NCI-H2171 treated with DMSO at 0.1 percent for 48 hours (cell line): ENCODE measurements around the gene FLT1.
A peak's percentile ranks its signal among the peaks of the same experiment; 100 is the strongest.

ENCODE experiments used
- DNase-seq: peaks from one replicate; lab custom pipeline; 2025; lab: John Stamatoyannopoulos, UW

Gene FLT1

GRCh38 chr13:28485551-28485950, 9.4 kb downstream of the FLT1 start:
- no peak for DNase-seq

- DNase-seq: no peak
Observed at GRCh38 chr13:28485097-28485496, 9.8 kb downstream of the FLT1 start.

DNA sequence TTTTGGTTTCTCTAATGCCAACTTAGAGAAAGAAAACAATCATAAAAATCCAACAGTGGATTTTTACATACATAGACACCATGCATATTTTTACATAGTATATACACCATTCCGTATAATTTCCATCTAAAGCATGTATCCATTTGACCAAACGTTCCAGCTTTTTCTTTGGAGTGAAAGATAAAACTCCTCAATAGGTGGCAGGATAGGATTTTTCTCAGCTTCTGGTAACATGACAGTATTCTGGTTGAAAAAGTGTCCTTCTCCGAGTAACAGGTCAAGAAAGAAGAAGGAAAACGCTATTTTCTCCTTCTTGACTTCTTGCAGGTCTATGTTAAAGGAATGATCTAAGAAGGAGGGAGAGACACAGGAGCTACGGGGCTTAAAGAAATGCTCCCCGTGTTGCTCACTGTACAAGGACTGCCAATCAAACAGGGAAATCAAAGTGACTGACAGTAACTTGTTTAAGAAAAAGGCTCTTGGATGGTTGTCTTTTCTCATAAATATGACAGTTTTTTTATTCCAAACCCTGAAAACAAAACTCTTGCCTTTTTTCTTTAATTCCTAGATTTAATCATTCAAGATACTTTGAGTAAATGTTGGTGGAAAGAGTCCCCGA, 11.5 kb downstream of the FLT1 start:
- DNase-seq: no peak

DNA sequence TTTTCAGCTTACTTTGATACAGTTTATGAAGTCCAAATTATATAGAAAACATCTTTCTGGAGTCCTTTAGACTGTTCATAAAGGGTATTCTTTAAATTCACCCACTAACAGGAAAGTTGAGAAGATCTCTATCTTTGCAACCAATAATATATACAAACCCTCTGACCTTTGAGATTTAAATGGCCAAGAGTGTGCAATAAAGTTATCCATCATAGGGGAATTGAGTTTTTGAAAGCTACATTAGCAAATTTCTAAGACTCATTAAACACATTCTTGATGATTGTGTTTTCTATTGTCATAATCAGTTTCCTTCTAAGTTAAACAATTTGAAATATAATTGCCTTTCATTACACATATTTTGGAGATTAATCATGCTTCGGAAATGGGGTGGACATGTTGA, 15.9 kb downstream of the FLT1 start:
- no peak for DNase-seq

DNA sequence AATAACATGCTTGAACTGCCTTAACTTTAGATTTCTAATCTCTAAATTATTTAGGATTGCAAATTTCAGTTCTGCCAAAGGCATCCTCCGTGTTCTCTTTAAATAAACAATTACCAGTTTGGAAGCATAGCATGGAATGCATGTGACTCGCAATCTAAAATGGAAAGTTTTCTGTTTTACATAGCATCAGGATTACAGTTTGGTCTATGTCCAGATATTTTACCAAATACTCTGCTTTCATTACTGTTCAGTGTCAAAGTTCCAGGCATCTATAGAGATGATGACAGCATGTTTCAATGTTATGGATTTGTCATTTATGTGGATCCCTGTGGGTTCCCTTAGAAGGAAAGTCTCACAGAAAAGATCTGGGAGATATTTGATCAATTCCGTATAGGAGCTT, 16.8 kb downstream of the FLT1 start:
- no peak for DNase-seq

GRCh38 chr13:28477709-28477973, 17.3 kb downstream of the FLT1 start:
- no peak for DNase-seq

DNA sequence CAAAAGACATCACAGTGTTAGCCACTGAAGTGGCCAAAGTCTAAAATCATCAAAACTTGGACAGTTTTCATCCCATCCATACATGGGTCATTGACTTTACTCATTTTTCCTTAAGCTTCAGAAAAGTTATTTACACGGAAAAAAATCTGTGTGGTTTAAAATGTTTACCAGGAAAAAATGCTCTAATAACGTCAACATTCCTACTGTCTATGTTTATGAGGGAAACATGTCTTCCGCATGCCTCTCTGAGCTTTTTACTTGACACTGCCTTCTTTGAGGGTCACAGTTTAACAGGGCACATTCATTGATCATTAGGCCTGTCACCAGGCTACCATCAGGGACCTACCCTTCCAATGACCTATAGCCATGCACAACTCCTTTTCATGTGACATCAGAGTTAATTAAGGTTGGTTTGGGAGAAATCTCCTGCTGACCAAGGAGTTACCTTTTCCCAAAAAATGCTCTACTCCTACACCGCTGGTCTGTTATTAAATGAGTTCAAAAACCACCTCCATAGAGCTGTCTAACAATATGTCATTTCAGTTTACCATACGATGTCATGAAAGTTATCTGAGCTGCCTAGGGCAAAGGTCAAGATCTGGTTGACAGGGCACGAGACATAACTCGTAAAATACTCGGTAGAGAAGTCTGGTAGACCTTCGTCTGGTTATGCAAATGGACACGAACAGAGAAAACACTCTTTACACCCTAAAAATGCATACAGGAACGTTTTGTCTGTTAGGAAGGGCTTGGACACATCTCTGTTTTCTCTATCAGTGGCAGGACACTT, 17.8 kb downstream of the FLT1 start:
- no peak for DNase-seq

- no peak for DNase-seq
Observed at GRCh38 chr13:28475916-28476725, 18.8 kb downstream of the FLT1 start.

DNA sequence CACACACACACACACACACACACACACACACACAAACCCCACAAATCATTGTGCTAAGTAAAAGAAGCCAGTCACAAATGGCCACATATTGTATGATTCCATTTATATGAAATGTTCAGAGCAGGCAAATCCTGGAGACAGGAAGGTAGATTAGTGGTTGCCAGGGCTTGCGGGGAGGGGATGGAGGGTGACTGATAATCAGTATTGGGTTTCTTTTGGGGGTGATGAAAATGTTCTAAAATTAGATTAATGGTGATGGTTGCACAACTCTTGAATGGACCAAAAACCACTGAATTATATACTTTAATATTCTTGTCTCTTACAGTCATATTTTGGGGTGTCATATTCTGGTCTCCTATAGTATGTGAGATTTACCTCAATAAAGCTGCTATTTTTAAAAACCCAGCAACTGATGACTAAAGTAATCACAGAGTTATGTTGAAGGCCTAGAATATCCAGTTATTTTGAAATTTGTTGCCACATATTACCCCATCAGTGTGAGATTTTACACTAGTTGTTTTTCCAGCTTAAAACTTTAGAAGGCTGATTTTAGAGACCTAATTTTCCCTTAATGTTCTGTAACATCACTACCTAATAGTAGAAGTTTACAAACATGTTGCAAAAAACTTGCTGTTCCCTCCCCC, 20.3 kb downstream of the FLT1 start:
- no peak for DNase-seq

GRCh38 chr13:28473044-28473443, 21.9 kb downstream of the FLT1 start:
- no peak for DNase-seq

DNA sequence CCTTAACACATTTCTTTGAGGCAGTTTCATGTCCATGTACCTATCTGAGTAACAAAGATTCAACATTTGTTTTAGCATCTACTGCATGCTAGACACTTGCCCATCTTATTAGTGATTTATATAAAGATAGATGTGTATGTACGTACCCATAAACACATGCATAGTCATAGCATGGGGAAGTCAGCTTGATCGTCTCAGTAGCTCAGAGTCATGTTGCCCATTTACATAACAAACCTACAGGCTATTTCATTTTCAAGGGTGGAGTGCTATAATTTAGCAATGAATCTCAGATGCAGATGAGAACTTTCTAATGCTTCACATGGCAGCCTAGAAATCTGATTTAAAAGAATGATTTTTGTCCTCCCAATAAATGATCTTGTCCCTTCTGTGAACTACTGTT, 23.5 kb downstream of the FLT1 start:
- DNase-seq: no peak

DNA sequence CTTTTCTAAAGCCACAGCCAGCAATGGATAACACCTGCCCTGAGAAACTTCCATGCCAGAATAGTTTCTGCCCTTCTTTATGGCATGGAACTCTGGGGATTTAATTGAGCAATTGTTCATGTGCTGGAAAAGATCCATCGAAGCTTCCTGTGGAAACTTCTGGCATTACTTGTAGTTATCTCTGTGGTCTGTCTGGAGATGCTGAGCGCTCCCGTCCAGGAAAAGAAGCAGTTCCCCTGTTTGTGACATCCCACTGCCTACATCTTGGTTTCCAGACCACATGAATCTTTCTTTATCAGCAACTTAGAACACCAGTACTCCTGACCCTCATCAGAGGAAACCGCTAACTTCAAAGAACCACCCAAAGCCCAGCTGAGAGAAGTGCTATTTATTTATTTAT, 24.6 kb downstream of the FLT1 start:
- DNase-seq: no peak

- no peak for DNase-seq
Observed at GRCh38 chr13:28469316-28469715, 25.6 kb downstream of the FLT1 start.

DNA sequence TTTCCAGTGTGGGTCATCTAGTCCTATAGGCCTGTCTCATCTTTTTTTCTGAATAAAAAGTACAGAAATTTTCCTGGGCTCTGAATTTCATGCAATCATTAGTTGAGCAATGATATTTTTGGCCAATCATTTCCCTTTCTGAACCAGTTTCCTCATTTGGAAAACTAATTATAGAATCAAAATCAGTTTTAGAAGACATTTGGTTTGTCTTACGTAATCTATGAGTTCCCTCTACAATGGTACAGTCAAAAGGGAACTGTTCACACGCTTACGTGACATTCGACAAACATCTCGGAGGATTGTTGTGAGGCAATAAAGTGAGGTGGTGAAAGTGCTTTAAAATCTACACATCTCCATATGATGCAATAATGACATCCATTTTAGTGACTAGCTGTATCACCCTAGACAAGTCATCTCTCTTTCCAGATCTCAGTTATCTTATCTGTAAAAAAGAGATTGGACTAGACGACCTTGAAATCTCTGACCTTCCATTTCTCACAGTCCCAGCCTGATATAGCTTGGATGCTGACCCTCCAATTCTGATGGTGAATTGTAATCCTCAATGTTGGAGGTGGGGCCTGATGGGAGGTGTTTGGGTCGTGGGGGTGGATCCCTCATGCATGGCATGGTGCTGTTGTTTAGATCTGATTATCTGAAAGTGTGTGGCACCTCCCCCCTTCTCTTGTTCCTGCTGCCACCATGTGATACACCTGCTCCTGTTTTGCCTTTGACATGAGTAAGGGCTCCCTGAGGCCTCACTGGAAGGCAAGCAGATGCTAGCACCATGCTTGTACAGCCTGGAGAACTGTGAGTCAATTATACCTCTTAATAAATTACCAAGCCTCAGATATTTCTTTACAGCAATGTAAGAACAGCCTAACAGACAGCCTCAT, 26.7 kb downstream of the FLT1 start:
- no peak for DNase-seq

GRCh38 chr13:28467034-28467433, 27.9 kb downstream of the FLT1 start:
- DNase-seq: no peak

GRCh38 chr13:28466151-28466550, 28.8 kb downstream of the FLT1 start:
- no peak for DNase-seq

GRCh38 chr13:28464861-28465460, 30.0 kb downstream of the FLT1 start:
- DNase-seq: peak; percentile 52

DNA sequence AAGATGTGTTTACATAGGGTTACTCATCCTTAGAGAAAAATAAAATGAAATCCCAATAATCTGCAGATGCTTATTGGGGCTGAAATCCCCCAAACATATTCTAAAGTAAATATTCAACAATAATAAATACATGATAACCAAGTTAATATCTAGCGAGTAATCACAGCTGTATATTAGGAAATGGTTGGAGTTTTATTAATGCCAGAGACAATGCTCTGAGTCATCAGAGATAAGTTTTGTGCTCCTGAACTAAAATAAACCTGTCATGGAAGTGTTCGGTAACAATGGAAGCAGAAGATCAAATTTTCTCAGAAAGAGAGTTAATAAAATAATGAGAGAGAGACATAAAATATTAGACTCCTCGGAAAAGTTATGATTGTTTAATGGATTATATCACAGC, 31.4 kb downstream of the FLT1 start:
- no peak for DNase-seq

DNA sequence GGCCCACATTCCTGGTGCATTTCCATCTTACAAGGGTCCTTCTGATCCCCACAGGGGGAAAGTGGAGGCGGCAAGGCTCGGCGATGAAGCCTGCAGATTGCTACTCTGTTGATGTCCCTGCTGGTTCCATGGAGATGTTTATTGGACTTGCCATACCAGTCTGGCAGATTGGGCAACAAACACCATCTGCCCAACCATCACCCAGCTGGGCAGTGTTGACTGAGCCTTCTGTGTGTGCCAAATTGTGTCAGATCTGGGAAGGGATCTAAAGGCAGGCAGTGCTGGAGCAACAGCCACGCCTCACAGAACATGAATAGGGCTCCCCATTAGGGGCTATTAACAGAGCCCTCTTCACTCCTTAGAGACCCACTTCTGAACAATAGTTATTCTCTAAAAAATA, 35.0 kb downstream of the FLT1 start:
- peak; percentile 69 for DNase-seq

DNA sequence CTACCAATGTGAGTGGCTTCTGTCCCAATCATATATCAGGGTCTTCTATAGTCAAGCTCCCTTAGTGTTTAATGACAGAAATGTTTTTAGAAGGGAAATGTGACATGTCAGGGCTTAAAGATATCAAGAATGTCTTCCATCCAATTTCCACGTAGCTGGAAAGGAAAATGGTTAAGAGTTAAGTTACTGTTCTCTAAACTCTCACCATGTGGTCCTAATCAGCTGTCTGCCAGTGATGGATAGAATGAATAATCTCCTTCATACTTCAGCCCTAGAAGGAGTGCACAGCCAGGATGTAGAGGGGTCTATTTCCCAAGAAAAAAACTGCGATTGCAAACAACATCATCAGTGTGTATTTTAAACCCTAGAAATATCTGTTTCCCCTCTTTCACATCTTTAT, 36.3 kb downstream of the FLT1 start:
- no peak for DNase-seq

GRCh38 chr13:28458051-28458450, 36.9 kb downstream of the FLT1 start:
- DNase-seq: no peak
